Trophoblast cell (in vitro differentiated cells and primary cell): Measurements from ENCODE around the gene PRPF6.

ENCODE experiments used
- DNase-seq, 2 donors: peaks; one replicate each; pipeline ENCODE4 v3.0.0-alpha.2; 2016
- H2AFZ ChIP-seq: 2 replicates; pipeline ENCODE4 v1.6.1; 2013; ENCODE audit warnings: low read length, moderate library complexity, mild to moderate bottlenecking; ENCODE audit not compliant: insufficient read depth, poor library complexity
- H2AK5ac ChIP-seq: 2 replicates; pipeline ENCODE4 v1.6.1; 2013; ENCODE audit warnings: mild to moderate bottlenecking, low read length
- H2BK120ac ChIP-seq: 2 replicates; pipeline ENCODE4 v1.6.1; 2013; ENCODE audit warnings: low read length, mild to moderate bottlenecking, moderate library complexity; ENCODE audit not compliant: insufficient read depth, poor library complexity
- H2BK12ac ChIP-seq: 2 replicates; pipeline ENCODE4 v1.6.1; 2013; ENCODE audit warnings: mild to moderate bottlenecking, low read length, moderate library complexity
- H2BK5ac ChIP-seq: 2 replicates; pipeline ENCODE4 v1.6.1; 2013; ENCODE audit warnings: low read length, low read depth, moderate library complexity, mild to moderate bottlenecking; ENCODE audit not compliant: poor library complexity
- H3K14ac ChIP-seq: 2 replicates; pipeline ENCODE4 v1.6.1; 2013; ENCODE audit warnings: mild to moderate bottlenecking, low read length
- H3K18ac ChIP-seq: 2 replicates; pipeline ENCODE4 v1.6.1; 2013; ENCODE audit warnings: mild to moderate bottlenecking, low read length
- H3K23ac ChIP-seq: 2 replicates; pipeline ENCODE4 v1.6.1; 2013; ENCODE audit warnings: low read length
- H3K27ac ChIP-seq: 2 replicates; pipeline ENCODE4 v1.5.1; 2013; ENCODE audit warnings: low read depth, mild to moderate bottlenecking, inconsistent platforms, low read length, moderate library complexity
- H3K27me3 ChIP-seq: 2 replicates; pipeline ENCODE4 v1.6.1; 2013; ENCODE audit warnings: inconsistent platforms, mild to moderate bottlenecking, low read length, moderate library complexity; ENCODE audit not compliant: insufficient read depth
- H3K36me3 ChIP-seq, 2 experiments: 1 replicate in 1 of 2; 2 replicates in 1 of 2; pipeline ENCODE4 v1.6.1; 2013; ENCODE audit warnings: low read length in 2 of 2, mild to moderate bottlenecking in 2 of 2, moderate library complexity in 1 of 2; ENCODE audit not compliant: insufficient read depth in 2 of 2, control insufficient read depth in 1 of 2
- H3K4ac ChIP-seq: 2 replicates; pipeline ENCODE4 v1.6.1; 2013; ENCODE audit warnings: low read depth, mild to moderate bottlenecking, low read length, moderate library complexity
- H3K4me1 ChIP-seq, 2 experiments: 1 replicate in 1 of 2; 2 replicates in 1 of 2; pipeline ENCODE4 v1.6.1; 2013; ENCODE audit warnings: low read length in 2 of 2, mild to moderate bottlenecking in 2 of 2, moderate library complexity in 1 of 2; ENCODE audit not compliant: insufficient read depth in 2 of 2, control insufficient read depth in 1 of 2
- H3K4me2 ChIP-seq: 2 replicates; pipeline ENCODE4 v1.6.1; 2013; ENCODE audit warnings: inconsistent platforms, mild to moderate bottlenecking, low read length, moderate library complexity
- H3K4me3 ChIP-seq: 2 replicates; pipeline ENCODE4 v1.5.1; 2013; ENCODE audit warnings: mild to moderate bottlenecking, low read depth, low read length, inconsistent platforms
- H3K79me1 ChIP-seq: one replicate; pipeline ENCODE4 v1.6.1; 2013; ENCODE audit warnings: low read length
- H3K79me2 ChIP-seq: 2 replicates; pipeline ENCODE4 v1.6.1; 2013; ENCODE audit warnings: low read length, mild to moderate bottlenecking; ENCODE audit not compliant: control insufficient read depth, insufficient read depth, poor library complexity
- H3K9ac ChIP-seq: 2 replicates; pipeline ENCODE4 v1.6.1; 2013; ENCODE audit warnings: mild to moderate bottlenecking, low read length
- H3K9me3 ChIP-seq: 2 replicates; pipeline ENCODE4 v1.6.1; 2013; ENCODE audit warnings: low read depth, mild to moderate bottlenecking, control low read depth, inconsistent platforms, low read length; ENCODE audit not compliant: insufficient read depth
- H4K12ac ChIP-seq: 2 replicates; pipeline ENCODE4 v1.6.1; 2013; ENCODE audit warnings: low read depth, mild to moderate bottlenecking, low read length, moderate library complexity
- H4K8ac ChIP-seq: 2 replicates; pipeline ENCODE4 v1.6.1; 2013; ENCODE audit warnings: low read depth, mild to moderate bottlenecking, low read length, moderate library complexity
- H4K91ac ChIP-seq: one replicate; pipeline ENCODE4 v1.6.1; 2013; ENCODE audit warnings: low read depth, mild to moderate bottlenecking, low read length, moderate library complexity
- WGBS: extraction: QIAGEN DNeasy Blood & Tissue Kit; methylation state at CpG from one replicate; pipeline ENCODE4 v1.1.7; 2013; ENCODE audit warnings: missing lambda C conversion rate; ENCODE audit not compliant: insufficient read length, insufficient coverage; ENCODE audit errors: extremely low coverage; 5-methylcytosine and 5-hydroxymethylcytosine counted together

The PRPF6 gene

DNA sequence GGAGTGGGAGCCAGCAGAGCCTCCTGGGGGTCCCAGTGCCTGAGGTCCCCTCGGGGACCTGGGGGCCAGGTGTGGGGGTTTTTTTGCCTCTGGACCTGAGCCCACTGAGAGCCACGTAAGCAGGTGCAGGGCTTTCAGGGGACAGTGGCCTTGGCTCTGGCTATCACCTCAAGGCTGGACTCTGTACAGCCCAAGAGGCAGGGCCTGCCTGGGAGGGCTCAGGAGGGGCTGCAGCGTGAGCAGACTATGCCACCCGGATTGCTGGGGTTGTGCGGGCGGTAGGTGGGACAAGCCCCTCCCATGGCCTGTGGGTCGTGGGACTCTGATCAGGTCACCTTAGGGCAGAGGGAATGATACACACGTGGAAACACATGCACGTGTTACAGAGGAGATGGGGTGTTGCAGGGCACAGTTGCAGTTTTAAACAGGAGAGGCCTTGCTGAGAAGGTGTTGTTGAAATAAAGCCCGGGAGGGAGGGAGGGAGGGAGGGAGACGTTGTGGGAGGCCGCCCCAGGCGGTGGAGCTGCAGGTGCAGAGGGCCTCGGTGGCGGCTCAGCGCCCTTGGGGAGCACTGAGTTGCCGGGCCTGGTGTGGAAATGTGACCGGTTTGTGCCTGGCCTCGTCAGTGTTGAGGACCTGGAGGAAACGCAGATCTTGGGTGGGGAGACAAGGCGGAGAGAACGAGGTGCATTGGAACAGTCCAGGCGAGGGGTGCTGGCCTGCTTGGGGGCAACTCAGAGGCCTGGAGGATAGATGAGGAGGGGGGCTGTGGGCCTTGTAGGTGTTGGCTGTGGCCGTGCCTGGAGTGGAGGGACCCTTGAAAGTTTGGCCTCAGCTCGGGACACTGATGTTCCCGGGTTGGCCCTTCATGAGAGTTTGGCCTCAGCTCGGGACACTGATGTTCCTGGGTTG lies 84.4 kb downstream of the PRPF6 start:
- no peak overlapping the region for H2AK5ac ChIP-seq
- H3K4me1 ChIP-seq: peaks cover 15 to 19% of the 10 kb centered on the region in 2 experiments
- H3K79me2 ChIP-seq: peaks cover 12% of the 10 kb centered on the region
- no peak overlapping the region for H3K9ac ChIP-seq
- H3K9me3 ChIP-seq: no peaks in the 10 kb centered on the region
- H4K8ac ChIP-seq: no peak overlapping the region
- H4K12ac ChIP-seq: no peak overlapping the region
- WGBS: no CpG with 5 or more reads among the region's 27 CpGs
- no peak overlapping the region for H3K14ac ChIP-seq
- DNase-seq: no peak
- no peak overlapping the region for H2BK120ac ChIP-seq
- H2AFZ ChIP-seq: no peak overlapping the region
- H3K79me1 ChIP-seq: peaks cover 12% of the 10 kb centered on the region
- H3K4me2 ChIP-seq: no peak overlapping the region
- H4K91ac ChIP-seq: no peak overlapping the region
- no peak overlapping the region for H3K4me3 ChIP-seq
- H3K4ac ChIP-seq: no peak overlapping the region
- H3K36me3 ChIP-seq: no peaks in the 10 kb centered on the region
- no peaks in the 10 kb centered on the region for H3K27me3 ChIP-seq
- H3K18ac ChIP-seq: no peak overlapping the region
- no peak overlapping the region for H2BK12ac ChIP-seq
- no peak overlapping the region for H3K27ac ChIP-seq
- no peak overlapping the region for H2BK5ac ChIP-seq
- no peak overlapping the region for H3K23ac ChIP-seq

DNA sequence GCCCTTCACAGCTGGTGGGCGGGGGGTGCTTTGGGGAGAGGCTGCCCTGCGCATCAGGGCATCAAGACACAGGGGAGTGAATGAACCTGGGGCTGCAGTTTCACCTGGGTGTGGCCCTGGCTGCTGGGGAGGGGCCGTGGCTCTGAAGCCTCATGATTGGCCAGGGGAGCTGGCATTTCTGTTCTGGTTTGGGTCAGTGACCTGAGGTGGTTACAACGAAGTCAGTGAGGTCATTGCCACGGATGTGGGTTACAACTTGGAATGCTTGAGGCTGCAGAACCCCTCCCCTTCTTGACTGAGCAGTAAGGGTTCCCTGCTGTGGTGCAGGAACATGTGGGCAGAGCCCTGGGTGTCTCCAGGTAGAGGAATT lies 85.0 kb downstream of the PRPF6 start:
- no peak overlapping the region for H3K18ac ChIP-seq
- no peak overlapping the region for H4K8ac ChIP-seq
- no peak overlapping the region for H2AK5ac ChIP-seq
- no peak overlapping the region for H3K4ac ChIP-seq
- H3K23ac ChIP-seq: no peak overlapping the region
- H3K9ac ChIP-seq: no peak overlapping the region
- H3K36me3 ChIP-seq: no peaks in the 10 kb centered on the region
- H3K27ac ChIP-seq: no peak overlapping the region
- no peak for DNase-seq
- H2BK120ac ChIP-seq: no peak overlapping the region
- H3K9me3 ChIP-seq: no peaks in the 10 kb centered on the region
- no CpG with 5 or more reads among the region's 5 CpGs for WGBS
- no peaks in the 10 kb centered on the region for H3K27me3 ChIP-seq
- H3K4me3 ChIP-seq: no peak overlapping the region
- H3K4me1 ChIP-seq: peaks cover 15 to 19% of the 10 kb centered on the region in 2 experiments
- H2AFZ ChIP-seq: no peak overlapping the region
- H4K91ac ChIP-seq: no peak overlapping the region
- H2BK5ac ChIP-seq: no peak overlapping the region
- H3K79me2 ChIP-seq: peaks cover 12% of the 10 kb centered on the region
- peaks cover 12% of the 10 kb centered on the region for H3K79me1 ChIP-seq
- no peak overlapping the region for H2BK12ac ChIP-seq
- no peak overlapping the region for H3K4me2 ChIP-seq
- H3K14ac ChIP-seq: no peak overlapping the region
- no peak overlapping the region for H4K12ac ChIP-seq

DNA sequence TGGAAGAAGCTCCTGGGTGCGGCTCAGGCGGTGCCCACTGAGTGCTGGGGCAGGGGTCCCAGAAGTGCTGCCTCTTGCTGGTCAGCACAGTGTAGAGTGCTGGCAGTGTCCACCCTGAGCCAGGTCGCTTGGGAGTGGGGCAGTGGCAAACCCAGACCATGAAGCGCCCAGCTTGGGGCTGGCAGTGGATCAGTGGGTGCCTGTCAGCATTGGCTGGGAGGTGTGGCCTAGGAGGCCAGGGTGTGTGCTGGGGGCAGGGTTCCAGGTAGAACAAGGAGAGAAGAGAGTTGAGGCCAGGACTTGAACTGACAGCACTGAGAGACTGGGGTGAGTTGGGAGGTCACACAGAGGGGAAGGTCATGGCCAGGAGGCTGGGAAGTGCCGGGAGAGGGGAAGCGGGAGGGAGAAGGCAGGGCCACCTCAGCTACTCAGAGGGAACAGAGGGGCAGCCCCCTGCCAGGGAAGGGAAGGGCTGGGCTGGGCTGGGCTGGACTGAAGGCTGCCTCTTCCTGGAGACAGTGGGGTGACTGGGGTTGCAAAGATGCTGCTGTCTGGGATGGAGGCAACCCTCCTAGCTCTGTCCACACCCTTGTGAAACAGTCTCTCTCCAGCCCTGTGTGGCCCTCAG lies 86.2 kb downstream of the PRPF6 start:
- Histone ChIP-seq H3K4me3 (no peak overlapping the region), H3K4me2 (no peak overlapping the region), H3K27me3 (no peaks in the 10 kb centered on the region), H4K91ac (no peak overlapping the region), H3K36me3 (peaks cover 0 to 7% of the 10 kb centered on the region in 2 experiments), H2BK12ac (no peak overlapping the region), H4K12ac (no peak overlapping the region), H3K18ac (no peak overlapping the region), H4K8ac (no peak overlapping the region), H2AFZ (no peak overlapping the region), H3K9ac (no peak overlapping the region), H2BK5ac (no peak overlapping the region), H3K4ac (no peak overlapping the region), H2AK5ac (no peak overlapping the region), H3K4me1 (peaks cover 14 to 18% of the 10 kb centered on the region in 2 experiments), H3K79me2 (peaks cover 12% of the 10 kb centered on the region), H3K23ac (no peak overlapping the region), H3K79me1 (peaks cover 12% of the 10 kb centered on the region), H3K9me3 (no peaks in the 10 kb centered on the region), H3K27ac (no peak overlapping the region), H3K14ac (no peak overlapping the region), H2BK120ac (no peak overlapping the region)
- WGBS: no CpG with 5 or more reads among the region's 6 CpGs
- DNase-seq: no peak

DNA sequence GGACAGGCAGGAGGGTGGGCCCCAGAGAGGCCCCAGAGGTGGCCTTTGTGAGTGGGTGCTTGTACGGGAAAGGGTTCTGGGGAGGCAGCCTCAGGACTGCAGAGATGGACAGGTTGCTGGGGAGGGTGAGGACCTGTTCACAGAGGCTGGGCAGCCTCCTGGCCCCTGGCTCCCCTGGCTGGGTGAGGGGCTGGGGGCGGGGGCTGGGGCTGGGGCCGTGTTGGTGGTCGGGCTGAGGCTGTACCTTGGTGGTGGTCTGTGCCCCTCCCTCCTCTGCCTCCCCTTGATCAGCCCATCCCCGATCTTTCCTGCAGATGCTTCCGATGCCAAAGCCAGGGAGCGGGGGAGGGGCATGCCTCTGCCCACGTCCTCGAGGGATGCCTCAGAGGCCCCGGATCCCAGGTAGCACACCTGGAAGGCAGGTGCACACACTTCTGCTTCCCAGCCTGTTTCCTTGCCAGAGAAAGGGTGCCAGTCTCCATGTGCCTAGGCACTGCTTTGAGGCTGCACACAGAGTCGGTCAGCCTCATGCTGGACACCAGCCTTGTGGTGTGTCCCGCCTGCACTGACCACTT lies 86.9 kb downstream of the PRPF6 start:
- Histone ChIP-seq H3K36me3 (peaks cover 7 to 13% of the 10 kb centered on the region in 2 experiments), H3K4me3 (no peak overlapping the region), H3K9me3 (no peaks in the 10 kb centered on the region), H2BK120ac (no peak overlapping the region), H3K4ac (no peak overlapping the region), H3K4me1 (peaks cover 8 to 12% of the 10 kb centered on the region in 2 experiments), H3K18ac (no peak overlapping the region), H2BK5ac (no peak overlapping the region), H4K12ac (no peak overlapping the region), H3K4me2 (no peak overlapping the region), H2AK5ac (no peak overlapping the region), H3K79me1 (peaks cover 8% of the 10 kb centered on the region), H3K23ac (no peak overlapping the region), H3K14ac (no peak overlapping the region), H3K27ac (no peak overlapping the region), H2BK12ac (no peak overlapping the region), H4K91ac (no peak overlapping the region), H4K8ac (no peak overlapping the region), H3K9ac (peak overlapping the region; percentile 14), H3K79me2 (peaks cover 8% of the 10 kb centered on the region), H3K27me3 (no peaks in the 10 kb centered on the region), H2AFZ (no peak overlapping the region)
- WGBS: no CpG with 5 or more reads among the region's 12 CpGs
- DNase-seq: no peak
